Measurements from ENCODE around the gene GATM. TPM values are rescaled to one million over a fixed set of nuclear protein-coding genes. Genes with fewer than 3 reads are reported as not detected.
"Not testable (repeated sequence)": the region's sequence is repeated elsewhere in the genome, so short reads cannot be mapped to it uniquely, and the experiment has no call there.

The GATM gene
- total and polyA plus RNA-seq, 2 experiments from 2014 or later: 39.7 to 50.0 TPM

DNA sequence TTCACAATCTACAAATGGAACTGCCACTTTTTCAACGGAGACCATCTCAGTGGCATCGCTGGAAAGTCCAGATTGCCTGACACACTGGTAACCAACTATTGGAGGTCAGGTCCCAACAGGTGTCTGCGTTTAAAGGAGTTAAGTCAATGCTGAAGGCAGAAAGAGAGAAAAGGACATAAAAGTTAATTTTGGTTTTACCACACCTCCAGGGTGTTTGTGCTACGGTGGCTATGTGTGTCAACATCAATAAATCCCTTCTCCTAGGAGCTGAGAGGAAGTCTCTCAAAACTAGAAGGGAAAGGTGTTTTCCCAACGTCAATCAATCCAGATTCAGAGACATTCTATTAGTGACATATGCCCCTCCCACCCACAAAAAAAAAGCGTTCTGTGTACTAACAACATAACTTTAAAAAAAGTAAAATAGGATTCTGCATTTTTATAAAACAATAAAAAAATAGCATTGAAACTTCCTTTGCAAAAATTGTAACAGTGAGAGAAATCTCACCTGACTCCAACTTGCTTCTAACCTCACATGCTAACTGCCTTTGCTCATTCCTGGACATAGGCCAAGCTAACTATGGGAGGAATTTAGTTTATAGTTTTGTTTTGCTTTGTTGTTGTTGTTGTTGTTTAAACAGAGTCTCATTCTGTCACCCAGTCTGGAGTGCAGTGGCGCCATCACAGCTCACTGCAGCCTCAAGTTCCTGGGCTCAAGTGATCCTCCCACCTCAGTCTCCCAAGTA, 58.7 kb downstream of the GATM start:
- Histone ChIP-seq H3K27me3 (no peaks in the 10 kb centered on the region), H3K4me3 (no peak overlapping the region), H3K27ac (no peak overlapping the region), H3K36me3 (no peaks in the 10 kb centered on the region), H3K4me1 (ENCODE audit: low read depth) (no peaks in the 10 kb centered on the region), H3K9me3 (ENCODE audit: low read depth) (no peaks in the 10 kb centered on the region)
- DNase-seq (ENCODE audit: low read depth in 1 of 2, low spot score in 1 of 2): no peak
- TF ChIP-seq, protein P1, sequence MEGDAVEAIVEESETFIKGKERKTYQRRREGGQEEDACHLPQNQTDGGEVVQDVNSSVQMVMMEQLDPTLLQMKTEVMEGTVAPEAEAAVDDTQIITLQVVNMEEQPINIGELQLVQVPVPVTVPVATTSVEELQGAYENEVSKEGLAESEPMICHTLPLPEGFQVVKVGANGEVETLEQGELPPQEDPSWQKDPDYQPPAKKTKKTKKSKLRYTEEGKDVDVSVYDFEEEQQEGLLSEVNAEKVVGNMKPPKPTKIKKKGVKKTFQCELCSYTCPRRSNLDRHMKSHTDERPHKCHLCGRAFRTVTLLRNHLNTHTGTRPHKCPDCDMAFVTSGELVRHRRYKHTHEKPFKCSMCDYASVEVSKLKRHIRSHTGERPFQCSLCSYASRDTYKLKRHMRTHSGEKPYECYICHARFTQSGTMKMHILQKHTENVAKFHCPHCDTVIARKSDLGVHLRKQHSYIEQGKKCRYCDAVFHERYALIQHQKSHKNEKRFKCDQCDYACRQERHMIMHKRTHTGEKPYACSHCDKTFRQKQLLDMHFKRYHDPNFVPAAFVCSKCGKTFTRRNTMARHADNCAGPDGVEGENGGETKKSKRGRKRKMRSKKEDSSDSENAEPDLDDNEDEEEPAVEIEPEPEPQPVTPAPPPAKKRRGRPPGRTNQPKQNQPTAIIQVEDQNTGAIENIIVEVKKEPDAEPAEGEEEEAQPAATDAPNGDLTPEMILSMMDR (IDR thresholded peaks at IDR 0.05; ENCODE audit: low read depth, low read length): no peak

DNA sequence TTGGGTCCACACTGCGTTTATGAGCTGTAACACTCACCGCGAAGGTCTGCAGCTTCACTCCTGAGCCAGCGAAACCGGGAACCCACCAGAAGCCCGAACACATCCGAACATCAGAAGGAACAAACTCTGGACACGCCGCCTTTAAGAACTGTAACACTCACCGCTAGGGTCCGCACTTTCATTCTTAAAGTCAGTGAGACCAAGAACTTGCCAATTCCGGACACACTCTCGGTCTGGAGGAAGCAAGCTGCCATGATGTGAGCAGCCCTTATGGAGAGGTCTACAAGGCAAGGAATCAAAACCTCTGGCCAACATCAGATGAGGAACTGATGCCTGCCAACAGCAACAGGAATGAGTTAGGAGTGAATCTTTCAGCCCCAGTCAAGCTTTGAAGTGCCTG, 63.4 kb downstream of the GATM start:
- Histone ChIP-seq H3K4me3 (no peak overlapping the region), H3K4me1 (ENCODE audit: low read depth) (peaks cover 6% of the 10 kb centered on the region), H3K27me3 (no peaks in the 10 kb centered on the region), H3K9me3 (ENCODE audit: low read depth) (no peaks in the 10 kb centered on the region), H3K36me3 (no peaks in the 10 kb centered on the region), H3K27ac (no peak overlapping the region)
- TF ChIP-seq, protein P1 (IDR thresholded peaks at IDR 0.05; ENCODE audit: low read depth, low read length): peak; percentile 13
- DNase-seq (ENCODE audit: low read depth in 1 of 2, low spot score in 1 of 2): peak in 1 of 2 donors; percentile 47

DNA sequence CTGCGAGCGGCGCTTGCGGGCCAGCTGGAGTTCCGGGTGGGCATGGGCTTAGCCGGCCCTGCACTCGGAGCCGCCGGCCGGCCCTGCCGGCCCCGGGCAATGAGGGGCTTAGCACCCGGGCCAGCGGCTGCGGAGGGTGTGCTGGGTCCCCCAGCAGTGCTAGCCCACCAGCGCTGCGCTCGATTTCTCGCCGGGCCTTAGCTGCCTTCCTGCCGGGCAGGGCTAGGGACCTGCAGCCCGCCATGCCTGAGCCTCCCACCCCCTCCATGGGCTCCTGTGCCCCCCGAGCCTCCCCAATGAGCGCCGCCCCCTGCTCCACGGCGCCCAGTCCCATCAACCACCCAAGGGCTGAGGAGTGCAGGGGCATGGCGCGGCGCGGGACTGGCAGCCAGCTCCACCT, 64.2 kb downstream of the GATM start:
- not testable (repeated sequence) for H3K4me1 ChIP-seq (ENCODE audit: low read depth); H3K9me3 ChIP-seq (ENCODE audit: low read depth); H3K36me3 ChIP-seq; H3K27ac ChIP-seq; H3K27me3 ChIP-seq; DNase-seq (ENCODE audit: low read depth in 1 of 2, low spot score in 1 of 2); H3K4me3 ChIP-seq

Other genes with a start within 250 kb of the GATM start
- gene DUOXA1, start 248.7 kb downstream of the GATM start, total RNA-seq: 0.04 and 0.09 TPM in 2 replicates
- 0.66 TPM in 1 of 2 replicates, not detected in the other for gene DUOXA1, start 248.7 kb downstream of the GATM start, polyA plus RNA-seq
- gene DUOX1, start 248.6 kb downstream of the GATM start, total RNA-seq: 0.04 and 0.45 TPM in 2 replicates
- 6.2 and 7.0 TPM in 2 replicates for gene DUOX1, start 248.6 kb downstream of the GATM start, polyA plus RNA-seq
- 20.0 and 20.8 TPM in 2 replicates for gene SHF, start 190.6 kb downstream of the GATM start, total RNA-seq
- gene SHF, start 190.6 kb downstream of the GATM start, polyA plus RNA-seq: 24.9 and 26.9 TPM in 2 replicates
- gene SLC28A2, start 126.3 kb downstream of the GATM start, total RNA-seq: not detected in 2 replicates
- gene SLC28A2, start 126.3 kb downstream of the GATM start, polyA plus RNA-seq: 0.10 and 0.31 TPM in 2 replicates
- 3.1 and 3.5 TPM in 2 replicates for gene SLC30A4, start 144.2 kb upstream of the GATM start, total RNA-seq
- gene SLC30A4, start 144.2 kb upstream of the GATM start, polyA plus RNA-seq: 1.4 and 2.3 TPM in 2 replicates
- gene BLOC1S6, start 208.8 kb upstream of the GATM start, total RNA-seq: 28.7 and 44.4 TPM in 2 replicates
- gene BLOC1S6, start 208.8 kb upstream of the GATM start, polyA plus RNA-seq: 30.4 and 32.3 TPM in 2 replicates